HG03280 (cell line): ENCODE results near the gene IDH2.
A peak's percentile ranks its signal among the peaks of the same experiment; 100 is the strongest.

Experiments
- ATAC-seq: cut with Tn5 transposase; IDR thresholded peaks from one replicate; pipeline ENCODE4 v1.9.1; 2021; ENCODE audit warnings: mild to moderate bottlenecking, moderate library complexity; ENCODE audit not compliant: unreplicated experiment

The IDH2 gene

DNA sequence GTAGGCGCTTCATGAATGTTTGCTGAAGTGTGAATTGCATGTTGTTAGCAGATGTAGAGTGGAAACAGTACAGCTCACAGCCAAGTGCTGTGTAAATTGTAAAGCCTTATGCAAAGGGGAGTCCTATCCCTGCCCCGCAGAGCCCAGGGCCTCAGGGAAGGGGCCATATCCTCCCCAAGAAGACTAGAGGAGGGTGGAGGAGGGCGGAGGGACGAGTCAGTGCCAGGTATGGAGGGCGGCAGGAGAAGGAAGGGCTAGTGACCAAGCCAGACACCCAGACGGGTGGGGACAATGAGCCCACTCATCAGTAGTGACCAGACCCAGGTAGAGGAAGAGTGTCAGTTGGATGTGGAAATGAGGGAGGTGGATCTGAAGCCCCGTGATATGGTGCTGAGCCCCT, 56.0 kb downstream of the IDH2 start:
- ATAC-seq, result no peak

DNA sequence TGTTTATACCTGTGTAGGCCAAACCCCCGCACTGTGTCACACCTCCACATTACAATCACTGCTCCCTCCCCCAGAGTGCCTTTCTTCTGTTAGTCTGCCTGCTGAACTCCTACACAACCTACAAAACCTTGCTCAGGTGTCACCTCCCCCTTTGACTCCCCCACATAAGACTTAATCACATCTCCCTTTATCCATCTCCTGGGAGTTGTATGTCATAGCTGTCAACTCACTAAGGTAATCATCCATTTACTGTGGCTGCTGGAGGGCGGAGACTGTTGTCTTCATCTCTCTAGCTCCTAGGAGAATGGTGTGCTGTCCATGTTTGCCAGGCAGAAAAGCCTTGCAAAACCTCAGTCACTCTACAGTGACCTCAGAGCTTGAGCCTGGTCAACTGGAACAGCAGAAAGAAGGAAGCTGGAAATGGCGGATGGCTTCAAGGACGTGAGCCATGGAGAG, 57.3 kb downstream of the IDH2 start:
- no peak for ATAC-seq

DNA sequence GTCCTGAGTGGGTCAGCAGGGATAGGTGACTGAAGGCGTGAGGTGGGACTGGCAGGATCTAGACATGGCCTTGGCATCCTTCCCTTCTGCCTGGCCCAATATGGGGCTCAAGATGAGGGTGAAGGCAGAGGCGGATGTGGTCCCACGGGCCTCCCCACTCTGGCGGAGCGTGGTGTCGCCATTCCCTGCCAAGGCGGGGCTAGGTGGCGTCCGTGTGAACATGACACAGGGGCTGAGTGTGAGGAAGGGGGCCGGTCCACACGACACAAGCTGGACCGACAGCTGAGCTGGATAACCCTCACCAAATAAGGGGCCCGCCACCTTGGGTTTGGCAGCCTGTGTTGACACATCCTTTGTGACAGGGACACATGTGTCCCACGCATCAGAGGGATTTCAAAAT, 58.1 kb downstream of the IDH2 start:
- ATAC-seq, result no peak

DNA sequence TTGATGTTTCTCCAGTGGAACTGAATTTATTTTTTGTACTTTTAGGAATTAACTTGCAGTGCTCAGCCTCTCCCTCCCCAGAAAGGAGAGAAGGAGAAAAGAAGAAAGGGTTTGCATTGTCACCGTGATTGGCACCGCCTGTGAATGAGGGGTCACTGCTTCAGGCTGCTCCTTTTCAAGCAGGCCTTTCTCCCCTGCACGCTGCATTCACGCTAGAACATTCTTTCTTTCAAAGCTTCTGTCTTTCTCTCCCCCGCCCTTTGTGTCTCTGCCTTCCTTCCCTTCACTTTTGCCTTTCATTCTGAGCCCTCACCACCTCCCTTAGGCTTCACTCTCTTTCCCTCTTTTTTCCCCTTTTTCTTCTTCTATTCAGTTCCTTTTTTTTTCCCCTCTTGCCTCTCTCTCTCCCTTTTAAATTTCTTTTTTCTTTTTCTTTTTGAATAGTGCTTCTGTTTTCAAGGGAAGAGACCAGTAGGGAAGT, 58.7 kb downstream of the IDH2 start:
- ATAC-seq, result no peak

DNA sequence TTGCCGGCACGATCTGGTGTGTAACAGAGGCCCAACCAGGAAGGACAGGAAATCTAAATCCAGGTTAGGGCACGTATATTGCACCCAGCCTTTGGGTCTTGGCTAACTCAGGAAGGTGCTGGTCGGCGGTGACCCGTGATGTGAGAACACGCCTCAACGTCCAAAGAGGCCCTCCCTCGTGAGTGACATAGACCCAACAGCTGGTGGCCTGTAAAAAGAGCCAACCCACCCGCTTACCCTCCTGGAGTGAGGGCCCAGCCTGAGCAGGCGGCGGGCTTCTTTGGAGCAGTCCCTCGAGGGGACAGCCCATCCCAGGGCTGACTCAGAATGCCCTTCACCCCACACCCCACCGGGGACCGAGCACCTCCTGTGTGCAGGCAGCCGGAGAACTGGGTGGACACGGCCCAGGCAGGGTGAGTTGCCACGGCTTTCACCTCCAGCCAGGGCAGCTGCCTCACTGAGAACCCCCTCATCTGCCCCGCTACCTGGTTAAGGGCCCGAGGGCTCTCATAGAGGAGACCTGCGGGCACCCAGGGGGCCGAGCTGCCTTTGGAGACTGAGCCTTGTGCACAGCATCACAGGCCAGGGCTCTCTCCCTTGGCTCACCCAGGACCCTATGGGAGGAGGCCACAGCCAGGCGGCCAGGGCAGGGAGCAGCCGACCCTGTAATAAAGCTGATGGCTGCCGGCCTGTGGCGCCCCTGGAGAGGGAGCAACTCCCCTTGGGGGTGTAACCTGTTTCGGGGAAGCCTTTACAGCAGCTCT, 59.3 kb downstream of the IDH2 start:
- no peak for ATAC-seq

DNA sequence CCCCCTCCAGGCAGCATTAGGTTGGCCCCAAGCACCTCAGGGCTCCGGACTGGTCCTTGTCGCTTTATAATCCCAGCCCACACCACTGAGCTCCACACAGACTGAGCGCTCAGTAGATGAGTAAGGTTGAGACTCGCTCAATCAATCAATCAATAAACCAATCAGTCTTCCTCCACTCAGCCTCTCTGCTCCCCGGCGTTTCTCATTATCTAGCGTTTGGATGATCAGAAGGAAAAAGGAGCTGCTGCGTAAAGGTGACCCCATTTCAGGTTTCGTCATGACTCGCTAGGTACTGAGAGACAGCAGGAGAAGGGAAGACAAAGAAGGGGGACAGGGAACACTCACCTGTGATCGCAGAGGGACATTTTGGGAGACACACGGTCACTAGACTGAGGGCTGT, 59.9 kb downstream of the IDH2 start:
- ATAC-seq, result no peak

DNA sequence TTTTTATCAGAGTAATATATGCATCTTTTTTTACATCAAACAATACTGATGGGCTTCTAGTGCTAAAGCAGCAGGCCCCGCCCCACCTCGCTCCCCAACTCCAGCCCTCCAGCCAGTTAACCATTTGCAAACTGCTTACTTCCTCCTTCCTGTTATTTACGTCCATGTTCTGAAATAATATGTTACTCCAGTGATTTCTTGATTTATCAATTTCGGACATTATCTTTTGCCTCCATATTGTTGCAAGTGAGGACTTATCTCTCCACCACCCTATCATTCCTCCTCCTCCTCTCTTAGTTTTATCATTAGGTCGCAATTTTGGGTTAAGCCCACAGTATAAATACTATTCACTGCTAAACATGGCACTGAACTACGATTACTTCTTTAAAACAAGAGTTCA, 61.6 kb downstream of the IDH2 start:
- no peak for ATAC-seq

DNA sequence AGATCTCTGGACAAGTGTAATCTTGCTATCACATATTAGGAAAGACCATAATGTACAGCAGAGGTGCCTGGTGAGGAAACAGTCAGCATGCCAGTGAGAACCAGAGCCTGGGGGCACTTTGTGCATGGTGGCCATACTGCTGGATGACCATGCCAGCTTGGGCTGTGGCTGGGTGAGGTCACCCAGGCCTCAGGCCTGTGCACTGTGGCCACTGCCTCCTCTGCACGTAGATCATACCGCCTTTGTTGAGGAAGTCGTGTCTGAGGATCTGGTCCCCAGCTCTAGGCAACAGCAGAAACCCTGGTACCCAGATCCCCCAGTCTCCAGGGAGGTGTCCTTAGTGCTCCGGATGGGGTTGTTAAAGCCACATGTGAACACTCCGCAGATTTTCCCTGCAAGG, 62.3 kb downstream of the IDH2 start:
- ATAC-seq, result no peak

DNA sequence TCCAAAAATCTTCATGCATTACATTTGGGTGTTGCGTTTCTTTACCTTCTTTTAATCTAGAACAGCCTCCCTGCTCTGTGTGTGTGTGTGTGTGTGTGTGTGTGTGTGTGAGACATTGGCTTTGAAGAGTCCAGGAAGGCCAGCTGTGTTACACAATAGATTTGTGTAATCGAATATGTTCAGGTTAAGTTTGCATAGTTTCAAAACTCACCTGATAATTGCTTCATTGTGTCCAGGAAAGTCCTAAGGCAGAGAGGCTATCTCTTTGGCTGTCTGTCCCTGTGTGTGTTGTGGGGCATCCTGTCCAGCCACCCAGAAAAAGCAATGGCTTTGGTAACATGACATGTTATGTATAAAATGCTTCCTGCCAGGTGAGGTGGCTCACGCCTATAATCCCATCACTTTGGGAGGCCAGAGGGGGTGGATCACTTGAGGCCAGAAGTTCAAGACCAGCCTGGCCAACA, 63.6 kb downstream of the IDH2 start:
- no peak for ATAC-seq

DNA sequence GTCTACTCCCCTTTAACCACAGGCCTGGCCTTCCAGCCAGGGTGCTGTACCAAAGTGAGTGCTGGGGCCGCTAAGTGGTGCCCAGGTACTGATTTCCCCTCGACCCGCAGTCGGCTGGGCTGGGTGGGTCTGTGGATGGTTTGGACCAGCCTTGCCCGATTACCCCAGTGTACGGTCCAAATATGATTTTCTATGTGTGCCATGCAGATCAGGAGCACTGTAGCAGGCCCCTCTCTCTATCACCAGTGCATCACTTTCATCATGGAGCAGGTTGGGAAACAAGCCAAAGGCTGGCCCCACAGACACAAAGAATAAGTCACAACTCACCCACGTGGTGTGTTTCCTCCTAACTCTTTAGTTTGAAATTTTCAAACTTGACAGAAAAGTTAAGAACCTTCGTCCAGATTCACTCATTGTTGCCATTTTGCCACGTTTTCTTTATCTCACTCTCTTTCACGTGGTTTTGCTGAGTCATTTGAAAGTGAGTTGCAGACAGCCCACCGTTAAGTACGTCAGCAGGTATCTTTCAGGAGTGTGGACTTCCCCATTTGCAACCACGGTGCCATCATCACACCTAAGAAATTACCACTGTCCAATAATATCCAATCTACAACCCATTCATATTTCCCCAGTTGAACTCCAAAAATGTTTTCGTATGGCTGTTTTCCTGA, 64.2 kb downstream of the IDH2 start:
- ATAC-seq, result peak; percentile 82

DNA sequence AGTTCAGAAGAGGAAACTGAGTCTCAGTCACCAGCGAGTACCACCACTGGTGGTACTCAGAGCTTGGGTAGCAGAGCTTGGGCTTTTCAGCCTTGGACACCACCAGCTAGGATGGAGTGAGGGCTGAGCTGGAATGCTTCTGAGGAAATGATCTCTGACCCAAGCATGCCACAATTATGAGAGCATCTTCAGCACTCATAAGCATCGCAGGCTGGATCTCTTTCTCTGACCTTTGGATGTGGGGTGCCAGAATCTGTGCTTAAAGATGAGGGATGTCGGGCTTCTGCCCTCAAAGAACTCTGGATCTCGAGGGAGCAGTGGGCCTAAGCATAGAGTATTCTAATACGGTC, 64.8 kb downstream of the IDH2 start:
- ATAC-seq, result no peak

DNA sequence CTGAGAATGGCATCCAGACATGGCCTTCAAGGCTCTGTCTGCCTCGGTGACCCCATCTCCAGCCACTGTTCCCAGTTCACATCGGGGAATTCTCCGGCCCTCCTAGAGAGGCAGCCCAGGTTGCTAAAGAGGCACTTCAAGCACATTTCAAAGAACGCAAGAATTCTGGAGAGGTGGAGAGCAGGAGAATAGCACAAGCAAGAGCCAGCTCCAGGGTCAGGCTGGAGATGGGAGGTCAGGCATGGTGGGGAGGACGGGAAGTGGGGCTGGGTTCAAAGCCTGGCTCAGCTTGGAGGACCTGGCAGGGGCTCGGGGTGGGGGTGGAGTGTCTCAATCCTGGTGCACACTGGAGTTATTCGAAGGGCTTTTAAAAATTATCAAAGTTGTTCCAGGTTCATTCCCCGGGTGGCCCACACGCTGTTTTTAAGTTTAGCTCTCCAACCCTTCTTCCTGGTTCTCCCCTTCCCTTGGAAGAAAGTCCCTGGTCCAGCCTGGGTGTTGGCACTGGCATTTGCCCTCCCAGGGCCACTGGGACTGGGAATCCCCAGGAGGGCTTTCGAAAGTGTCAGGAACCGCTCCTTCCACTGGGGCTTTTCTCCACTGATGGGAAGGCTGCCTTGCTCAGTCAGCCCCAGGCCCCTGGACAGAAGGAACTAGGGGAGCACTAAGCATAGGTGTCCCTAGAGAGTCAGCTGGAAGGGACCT, 65.3 kb downstream of the IDH2 start:
- no peak for ATAC-seq

DNA sequence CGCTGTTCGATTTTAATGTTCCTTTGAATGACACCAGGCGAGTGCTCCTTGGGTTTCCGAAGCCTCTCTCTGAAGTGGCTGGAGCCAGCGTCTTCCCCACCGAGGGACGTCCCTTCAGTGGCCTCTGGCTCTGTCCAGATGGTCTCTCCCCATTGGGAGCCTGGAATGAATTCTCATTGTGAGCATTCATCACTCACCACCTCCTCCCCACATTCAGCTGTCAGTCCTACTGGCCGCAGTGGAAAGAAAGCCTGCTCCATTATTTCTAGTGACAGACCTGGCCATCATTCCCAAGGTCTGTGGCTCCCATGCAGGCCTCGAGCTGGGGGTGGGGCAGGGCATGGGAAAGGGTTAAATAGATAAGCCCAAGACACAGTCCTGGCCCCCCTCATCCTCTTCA, 65.9 kb downstream of the IDH2 start:
- no peak for ATAC-seq

DNA sequence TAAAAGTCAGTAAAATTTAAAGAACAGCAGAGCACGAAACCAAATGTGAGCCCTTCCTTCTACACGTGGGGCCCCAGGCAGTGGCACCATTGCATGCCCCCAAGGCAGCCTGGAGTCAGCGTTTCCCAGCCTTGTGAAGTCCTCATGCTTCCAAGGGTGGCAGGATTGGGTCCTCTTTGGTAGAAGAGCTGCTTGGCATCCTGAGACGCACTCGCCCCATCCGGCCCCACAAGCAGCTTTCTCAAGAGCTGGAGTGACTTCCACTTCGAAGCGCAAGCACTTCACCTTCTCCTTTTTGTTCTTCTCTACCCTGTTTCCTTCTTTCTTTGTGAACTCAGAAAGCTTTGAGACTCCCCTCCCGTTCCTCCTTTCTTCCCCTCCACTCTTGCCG, 66.4 kb downstream of the IDH2 start:
- ATAC-seq, result no peak

DNA sequence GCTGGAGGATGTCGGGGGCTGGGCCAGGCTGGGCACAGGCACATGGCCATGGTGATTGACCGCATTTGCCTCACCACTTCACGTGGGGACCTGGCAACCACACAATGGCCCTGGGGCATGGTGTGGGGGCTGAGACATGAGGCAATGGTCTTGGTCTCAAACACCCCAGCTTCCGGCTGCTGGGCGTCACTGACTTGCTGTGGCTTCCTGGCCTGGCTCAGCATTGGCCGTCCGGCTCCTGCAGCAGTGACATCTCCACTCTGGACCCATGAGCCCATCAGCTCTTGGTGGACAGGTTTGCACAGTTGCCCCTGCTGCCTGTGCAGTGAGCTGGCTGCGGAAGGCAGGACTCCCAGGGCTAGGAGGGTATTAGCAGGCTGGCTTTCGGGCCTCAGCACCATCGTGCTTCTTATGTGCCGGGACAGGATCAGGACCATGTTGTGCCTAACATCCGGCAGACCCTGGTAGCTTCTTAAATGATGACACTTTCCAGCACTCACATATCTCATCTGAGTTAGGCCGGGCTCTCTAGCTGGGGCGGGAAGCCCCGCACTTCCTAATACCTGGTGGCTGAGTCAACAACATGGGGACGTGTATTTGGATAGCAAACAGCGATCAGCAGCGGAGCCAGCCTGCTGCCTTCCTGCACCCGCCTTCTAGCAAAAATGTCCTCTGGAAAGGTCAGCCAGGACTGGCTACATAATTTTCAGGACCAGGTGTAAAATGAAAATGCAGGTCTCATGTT, 67.0 kb downstream of the IDH2 start:
- ATAC-seq, result no peak

DNA sequence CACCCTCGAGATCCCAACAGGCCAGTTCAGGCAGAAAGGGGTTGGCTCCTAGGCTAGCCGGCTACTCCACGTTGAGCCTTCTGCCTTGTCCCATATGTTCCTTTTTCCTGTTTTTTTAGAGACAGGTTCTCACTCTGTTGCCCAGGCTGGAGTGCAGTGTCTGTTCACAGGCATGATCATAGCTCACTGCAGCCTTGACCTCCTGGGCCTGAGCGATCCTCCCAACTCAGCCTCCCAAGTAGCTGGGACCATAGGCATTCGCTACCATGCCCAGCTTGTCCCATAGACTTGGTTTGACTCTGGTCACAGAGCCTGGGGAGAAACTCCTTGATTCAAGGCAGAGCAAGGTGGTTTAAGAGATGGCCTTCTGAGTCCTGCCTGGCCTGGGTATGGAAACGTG, 68.8 kb downstream of the IDH2 start:
- ATAC-seq, result no peak
